HG03039 (cell line): Measurements from ENCODE around the gene TMEM11.
"Not testable (repeated sequence)": the region's sequence is repeated elsewhere in the genome, so short reads cannot be mapped to it uniquely, and the experiment has no call there.

Experiments
- ATAC-seq: cut with Tn5 transposase; IDR thresholded peaks from one replicate; pipeline ENCODE4 v1.9.1; 2021; ENCODE audit warnings: mild to moderate bottlenecking, moderate library complexity; ENCODE audit not compliant: unreplicated experiment

Gene TMEM11

DNA sequence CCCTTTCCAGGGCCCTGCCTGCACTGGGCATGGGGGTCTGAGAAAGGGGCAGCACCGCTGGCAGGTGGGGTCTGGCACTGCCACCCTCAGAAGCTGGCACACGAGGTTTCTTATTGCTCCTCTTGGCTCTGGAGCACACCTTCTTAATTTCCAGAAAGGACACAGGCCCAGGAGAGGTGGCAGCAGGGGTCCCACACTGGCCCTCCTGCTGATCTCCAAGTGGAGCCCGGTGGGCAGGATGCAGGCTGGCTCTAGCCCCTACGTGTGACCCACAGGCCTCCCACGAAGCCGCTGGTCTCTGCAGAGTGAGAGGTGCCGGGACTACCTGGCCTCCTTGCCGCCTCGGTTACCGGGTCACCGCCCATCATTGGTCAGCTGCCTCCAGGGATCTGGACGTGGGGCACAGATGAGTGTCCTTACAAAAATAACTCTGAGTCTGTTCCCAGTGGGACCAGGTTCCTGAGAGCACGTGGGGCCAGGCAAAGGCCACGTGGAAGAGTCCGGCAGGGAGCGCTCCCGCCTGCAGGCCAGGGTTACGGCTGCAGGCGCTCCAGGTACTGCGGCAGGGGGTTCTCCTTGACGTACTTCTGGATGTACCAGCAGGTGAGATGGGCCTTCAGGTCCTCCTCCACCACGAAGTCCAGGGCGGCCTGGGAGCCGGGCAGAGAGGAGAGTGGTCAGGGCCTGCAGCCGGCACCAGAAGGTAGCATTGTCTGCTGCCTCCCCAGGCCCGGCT lies 29.0 kb upstream of the TMEM11 start:
- no peak for ATAC-seq

DNA sequence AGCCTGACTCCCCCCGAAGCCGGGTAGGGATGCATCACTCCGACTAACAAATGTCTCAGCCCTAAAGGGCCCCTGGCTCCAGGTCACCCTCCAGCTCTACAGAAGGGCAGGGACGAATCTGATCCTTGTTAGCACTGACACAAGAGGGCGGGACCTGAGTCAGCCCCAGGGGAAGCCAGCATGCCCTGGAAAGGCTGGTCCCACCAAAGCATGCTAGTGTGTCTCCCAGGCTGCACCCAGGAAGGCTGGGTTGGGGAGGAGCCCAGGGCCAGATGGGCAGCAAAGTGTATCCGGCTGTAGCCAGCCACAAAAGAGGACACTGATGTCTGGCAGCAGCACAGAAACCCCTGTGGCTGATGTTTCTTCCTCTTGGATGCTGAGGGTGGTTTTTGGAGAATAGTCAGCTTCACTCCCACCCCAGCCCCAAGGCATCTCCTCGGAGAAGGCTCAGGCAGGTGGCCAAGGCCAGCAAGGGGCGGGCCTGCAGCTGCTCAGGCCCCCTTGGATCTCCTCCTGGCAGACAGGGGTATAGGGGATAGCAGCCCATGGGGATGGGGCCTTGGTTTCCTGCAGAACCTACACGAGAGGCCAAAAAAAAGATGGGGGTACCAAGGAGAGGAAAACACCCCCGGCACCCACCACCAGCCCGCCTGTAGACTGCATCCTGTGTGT lies 28.2 kb upstream of the TMEM11 start:
- no peak for ATAC-seq

DNA sequence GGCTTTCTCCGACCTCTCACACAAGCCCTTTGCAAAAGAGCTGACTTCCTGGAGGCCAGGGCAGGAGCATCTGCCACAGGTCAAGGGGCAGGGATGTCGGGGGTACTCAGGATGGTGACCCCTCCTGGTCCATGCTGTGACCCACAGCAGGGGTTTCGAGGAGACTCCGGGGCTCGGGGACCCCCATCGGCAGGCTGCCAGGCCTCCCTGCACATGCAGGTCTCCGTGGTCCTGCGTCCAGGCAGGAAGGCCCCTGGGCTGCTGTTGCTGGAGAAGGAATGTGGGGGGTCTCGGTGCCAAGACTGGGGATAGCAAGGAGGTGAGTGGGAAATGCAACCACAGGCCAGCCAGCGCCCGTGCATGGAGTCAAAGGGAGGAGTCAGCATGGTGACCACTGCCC lies 27.6 kb upstream of the TMEM11 start:
- no peak for ATAC-seq

DNA sequence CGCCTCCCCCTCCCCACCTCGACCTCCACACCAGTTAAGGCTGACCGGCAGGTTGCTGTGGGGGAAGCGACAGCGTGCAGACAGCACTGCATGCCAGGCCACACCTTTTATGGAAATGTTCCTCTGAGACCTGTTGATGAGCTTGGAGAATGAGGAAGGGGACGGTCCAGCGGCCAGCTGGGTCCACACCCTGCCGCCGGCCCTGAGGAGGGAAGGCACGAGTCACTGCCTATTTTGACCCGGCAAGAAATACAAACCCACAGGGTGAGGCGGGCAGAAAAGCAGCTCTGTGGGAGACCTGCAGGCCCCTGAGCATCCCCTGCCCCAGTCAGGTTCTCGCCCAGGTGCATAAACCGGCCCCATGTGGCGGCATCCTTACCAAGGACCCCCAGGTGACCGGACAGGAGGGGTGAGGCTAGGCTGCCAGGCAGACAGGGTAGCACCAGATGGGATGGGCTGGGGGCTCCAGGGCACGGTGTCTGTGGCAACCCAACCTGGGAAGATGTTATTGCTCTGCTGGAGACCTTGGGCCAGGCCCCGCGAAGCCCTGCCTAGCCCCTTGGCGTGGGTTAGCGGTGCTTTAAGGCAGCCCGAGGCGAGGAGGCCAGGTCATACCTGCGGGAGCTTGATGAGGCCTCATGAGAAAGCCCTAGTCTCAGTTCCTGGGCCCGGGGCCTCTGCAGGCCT lies 26.6 kb upstream of the TMEM11 start:
- no peak for ATAC-seq

DNA sequence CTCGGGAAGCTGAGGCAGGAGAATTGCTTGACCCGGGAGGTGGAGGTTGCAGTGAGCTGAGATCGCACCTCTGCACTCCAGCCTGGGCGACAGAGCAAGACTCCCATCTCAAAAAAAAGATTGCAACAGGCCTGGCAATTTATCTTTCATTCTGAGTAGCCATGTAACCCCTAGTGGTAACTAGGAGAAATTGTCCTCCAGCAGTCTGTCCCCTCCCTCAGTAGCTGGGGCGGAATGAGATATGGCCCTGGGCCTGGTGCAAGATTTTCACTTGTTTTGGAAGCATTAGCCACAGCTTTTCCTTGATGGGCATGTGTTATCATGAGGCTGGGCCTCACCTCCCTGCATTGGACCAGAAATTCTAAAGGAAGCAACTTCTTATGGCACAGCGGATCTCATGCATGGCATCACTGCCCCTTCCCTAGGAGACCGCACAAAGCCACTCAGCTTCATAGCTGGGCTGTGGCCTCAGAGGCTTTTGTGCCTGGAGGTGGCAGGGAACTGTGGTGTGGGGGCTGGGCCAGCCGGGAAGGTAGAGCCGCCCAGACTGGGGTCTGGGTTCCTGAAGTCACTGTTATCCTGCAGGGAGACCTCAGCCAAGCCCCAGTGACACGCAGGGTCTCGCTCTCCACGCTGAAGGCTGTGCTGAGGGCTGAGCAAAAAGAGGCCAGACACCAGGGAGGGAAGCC lies 25.9 kb upstream of the TMEM11 start:
- no peak for ATAC-seq

DNA sequence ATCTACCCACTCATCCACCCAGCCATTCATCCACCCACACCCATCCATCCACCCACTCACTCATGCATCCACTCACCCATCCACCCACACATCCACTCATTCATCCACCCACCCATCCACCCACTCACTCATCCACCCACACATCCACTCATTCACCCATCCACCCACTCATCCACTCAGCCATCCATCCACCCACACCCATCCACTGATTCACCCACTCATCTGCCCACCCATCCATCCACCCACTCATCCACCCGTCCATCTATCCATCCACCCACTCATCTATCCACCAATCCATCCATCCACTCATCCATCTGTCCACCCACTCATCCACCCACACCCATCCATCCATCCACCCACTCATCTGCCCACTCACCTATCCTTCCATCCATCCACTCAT lies 22.0 kb upstream of the TMEM11 start:
- ATAC-seq: no peak

DNA sequence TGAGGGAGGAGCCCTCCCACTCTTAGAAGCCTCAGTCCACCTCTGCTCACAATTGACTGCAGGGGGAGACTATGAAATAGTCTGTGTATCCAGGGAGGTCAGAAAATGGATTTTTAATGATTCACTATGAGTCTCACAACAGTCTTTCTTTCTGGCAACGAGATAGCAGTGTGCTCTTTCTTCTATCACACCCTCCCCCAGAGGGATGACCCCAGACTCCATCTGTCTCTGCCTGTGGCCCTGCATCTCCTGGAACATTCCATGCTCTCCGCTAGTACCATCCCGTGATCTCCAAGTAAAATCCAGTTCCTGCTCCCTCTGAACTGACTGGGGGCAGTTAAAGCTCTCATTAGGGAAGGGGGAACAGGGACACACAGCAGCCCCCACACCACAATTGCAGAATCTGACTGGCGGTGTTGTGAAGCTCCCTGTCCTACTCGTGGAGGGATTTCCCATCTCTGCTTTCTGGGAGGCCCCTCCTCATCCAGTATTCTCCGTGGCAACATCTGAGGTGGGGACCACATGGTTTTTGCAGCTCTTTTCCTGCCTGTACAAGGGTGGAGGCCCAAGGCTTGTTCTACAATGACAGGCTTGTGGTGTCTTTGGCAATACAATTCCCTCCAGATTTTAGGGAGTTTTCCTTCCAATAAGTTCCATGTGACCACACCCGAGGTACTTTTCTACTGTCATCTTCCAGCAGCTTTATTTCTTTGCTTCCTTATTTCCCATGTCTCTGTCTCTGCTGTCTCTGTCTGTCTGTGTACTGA lies 19.8 kb upstream of the TMEM11 start:
- ATAC-seq: no peak

DNA sequence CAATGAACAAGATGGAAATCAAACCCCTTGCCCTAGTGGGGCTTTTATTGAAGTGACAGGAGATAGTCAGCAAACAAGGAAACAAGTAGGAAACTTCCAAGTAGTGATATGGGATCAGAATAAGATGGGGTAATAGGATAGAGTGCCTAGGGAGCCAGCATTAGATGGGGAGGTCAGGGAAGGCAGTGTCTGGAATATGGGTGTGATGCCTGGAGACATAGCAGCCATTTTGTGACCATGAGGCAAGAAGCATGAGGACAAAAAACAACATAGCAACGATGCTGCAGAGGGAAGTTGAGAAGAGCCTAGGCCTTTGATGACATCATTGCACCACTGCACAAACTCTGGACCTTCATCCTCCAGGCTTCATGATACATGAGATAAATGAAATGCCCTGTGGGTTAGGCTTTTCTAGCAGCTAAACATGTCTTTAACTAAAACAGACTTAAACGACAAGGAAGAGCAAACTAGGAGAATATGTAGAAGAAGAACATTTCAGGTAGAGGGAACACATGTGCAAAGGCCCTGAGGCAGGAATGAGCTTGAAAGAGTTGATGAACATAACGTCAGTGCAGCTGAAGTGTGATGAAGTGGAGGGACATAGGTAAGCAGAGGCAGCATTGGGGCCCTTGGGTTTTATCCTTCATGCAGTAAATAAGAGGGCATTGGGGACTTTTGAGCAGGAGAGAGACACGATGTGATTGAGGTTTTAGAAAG lies 18.2 kb upstream of the TMEM11 start:
- no peak for ATAC-seq

DNA sequence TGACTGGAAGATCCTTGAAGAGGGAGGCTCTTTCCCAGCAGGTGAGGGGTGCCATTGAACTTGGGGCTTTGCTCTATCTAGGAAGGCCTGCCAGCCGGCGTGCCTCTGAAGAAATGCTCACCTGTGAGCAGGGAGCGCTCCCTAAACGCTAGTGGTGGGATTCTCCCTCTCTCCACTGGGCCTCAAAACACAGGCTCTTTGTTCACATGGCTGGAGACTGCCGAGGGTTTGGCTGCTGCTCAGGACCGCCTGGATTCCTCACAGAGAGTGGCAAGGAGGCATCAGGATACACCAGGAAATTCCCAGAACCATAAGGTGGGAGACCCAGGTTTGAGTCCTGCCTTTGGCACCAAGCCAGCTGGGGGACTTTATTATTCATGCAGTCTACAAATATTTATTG lies 17.6 kb upstream of the TMEM11 start:
- ATAC-seq: no peak

DNA sequence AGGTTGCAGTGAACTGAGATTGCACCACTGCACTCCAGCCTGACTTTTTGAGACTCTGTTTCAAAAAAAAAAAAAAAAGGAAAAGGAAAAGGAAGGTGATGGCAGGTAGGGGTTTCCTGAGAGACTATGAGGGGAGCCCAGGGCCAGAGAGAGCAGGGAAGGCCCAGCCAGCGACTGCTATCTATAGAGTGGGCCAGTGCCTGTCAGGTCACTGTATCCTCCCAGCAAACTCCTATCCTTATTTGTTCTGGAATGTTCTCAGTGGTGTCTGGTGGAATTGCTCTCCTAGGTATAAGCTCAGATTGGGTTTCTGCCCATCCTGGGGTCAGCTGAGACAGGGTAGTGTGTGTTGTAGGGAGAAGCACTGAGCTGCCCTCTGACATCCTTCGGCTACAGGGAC lies 14.9 kb upstream of the TMEM11 start:
- ATAC-seq: no peak

DNA sequence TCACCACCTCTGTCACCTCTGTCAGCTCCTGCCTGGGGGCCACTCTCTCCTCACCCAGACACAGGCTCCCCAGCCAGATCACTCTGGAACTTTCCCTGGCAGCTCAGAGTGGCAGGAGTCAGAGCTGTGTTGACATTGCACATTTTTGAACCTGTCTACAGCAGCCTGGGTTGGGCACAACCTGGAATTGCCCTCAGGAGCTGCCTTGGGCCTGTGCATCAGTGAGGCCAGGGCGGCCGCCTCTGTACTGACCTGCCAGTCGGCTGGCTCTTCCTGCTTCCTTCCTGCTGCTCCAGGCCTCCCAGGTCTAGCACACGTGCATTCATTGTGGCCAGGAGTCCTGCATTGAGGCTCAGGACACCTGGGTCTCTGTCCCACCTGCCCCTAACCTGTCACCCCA lies 14.2 kb upstream of the TMEM11 start:
- ATAC-seq: no peak

DNA sequence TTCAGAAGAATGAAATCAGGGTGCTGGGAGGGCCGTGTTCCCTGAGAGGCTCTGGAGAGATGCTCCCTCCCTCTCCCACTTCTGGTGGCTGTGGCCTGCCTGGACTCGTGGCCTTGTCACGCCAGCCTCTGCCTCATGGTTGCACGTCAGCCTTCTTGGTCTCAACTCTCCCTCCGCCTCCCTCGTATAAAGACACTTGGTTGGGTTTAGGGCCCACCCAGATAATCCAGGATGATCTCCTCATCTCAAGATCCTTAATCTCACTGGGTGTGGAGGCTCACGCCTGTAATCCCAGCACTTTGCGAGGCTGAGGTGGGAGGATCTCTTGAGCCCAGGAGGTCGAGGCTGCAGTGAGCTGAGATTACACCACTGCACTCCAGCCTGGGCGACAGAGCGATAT lies 13.3 kb upstream of the TMEM11 start:
- not testable (repeated sequence) for ATAC-seq

DNA sequence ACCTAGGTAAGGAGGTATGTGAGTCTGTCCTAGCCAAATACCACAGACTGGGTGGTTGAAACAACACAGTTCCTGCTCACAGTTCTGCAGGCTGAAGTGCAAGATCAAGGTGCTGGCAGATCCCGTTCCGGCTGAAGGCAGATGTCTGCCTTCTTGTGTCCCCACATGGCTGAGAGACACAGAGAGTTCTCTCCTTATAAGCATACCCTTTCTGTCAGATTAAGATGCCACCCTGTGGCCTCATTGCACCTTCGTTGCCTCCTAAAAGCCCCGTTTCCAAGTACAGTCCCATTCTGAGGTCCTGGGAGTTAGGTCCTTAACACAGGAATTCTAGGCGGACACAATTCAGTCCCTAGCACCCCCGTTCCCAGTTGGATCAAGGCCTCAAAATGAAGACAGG lies 9.1 kb upstream of the TMEM11 start:
- ATAC-seq: no peak

DNA sequence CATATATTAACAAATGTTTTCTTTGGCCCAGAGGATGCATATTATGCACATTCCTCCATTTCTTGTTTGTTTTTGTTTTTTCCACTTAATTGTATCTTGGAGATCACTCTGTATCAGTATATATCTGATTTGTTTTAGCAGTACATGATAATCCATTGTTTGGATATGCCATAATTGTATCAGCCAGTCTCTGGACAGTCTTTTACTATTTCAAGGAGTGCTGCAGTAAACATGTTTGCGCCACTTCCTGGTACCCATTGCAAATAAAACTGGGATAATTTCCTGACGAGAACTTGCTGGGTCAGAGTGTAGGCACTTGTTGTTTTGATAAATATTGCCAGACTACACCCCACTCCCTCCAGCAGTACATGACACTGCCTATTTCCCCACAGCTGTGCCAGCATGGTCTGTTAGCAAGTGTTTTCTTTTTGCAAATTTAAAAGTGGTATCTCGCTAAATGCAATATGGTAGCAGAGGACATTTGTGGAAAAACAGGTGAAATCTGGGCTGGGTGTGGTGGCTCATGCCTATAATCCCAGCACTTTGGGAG lies 4.9 kb upstream of the TMEM11 start:
- no peak for ATAC-seq

DNA sequence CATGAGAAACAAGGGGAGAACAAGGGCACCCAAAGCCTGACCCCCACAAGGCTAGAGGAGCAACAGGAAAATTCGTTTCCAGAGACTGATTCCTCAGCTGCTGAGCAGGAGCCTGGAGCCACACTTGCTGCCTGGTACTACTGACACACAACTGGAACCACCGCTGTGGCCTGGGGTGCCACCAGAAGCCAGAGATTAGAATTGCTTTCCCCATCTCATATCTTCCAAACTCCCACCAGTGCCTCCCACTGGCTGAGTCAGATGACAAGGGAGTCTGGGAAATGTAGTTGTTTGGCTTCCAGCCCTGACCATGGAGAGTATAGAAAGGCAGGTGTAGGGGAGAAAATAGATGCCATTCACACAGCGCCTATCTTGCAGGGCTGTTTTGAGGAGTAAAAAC lies 4.1 kb upstream of the TMEM11 start:
- no peak for ATAC-seq

DNA sequence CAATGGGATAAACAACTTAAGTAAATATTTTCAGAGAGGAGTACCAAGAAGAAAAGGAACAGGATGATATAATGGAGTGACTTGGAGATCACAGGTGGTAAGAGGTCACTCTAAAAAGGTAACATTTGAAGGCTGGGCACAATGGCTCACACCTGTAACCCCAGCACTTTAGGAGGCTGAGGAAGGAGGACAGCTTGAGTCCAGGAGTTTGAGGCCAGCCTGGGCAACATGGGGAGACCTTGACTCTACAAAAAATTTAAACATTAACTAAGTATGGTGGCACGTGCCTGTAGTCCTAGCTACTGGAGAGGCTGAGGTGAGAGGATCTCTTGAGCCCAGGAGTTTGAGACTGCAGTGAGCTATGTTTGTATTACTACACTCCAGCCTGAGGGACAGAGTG lies 3.4 kb upstream of the TMEM11 start:
- no peak for ATAC-seq

DNA sequence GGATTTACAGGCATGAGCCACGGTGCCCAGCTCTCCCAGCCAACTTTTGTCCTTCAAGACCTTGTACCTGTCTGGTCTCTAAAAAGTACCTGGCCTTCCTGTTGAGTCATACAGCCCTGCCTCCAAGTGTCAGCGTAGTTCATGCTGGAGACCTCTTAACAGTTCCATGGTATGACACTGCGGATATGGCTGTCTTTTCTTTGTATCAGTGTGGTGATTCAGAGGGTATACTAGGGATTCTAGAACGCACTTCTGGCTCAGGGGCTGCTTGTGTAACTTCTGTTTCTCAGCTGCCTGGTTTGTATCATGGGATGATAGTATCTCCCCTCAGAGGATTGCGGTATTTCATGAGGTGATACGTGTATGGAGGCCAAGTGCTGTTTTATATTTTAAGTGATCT lies 2.0 kb upstream of the TMEM11 start:
- no peak for ATAC-seq

DNA sequence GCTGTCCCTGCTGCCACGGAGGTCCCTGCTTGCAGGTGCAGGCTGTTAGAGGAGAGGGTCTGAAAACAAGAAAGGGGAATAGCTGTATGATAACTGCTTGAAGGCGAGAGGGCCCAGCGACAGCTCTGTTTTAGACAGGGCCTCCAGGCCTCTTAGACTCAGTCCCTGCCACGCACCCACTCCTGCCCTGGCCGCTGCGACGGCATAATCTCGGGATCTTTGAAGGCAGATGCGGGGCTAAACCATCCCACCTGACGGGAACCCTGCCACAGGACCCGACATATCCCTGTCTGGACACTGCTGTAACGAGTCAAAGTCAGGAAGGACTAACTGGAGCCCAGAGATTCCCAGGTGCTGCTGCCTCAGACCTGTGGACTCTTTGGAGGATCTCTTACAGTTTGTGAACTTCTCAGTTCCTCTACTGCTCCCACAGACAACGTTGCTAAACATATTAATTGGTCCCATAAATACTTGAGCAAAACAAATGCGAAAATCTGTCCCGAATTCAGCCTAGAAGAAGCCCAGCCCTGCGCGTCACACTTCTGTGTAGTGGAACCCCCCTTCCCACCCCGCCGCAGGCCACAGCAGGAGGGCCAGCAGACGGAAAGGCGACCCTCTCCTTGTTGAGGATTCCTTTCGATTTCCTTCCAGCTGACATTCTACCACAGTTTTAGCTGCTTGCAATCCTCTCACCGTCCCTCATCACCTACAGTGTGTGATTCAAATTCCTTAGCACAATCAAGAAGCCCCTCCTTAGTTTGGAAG lies 998 bp upstream of the TMEM11 start:
- ATAC-seq: peak; percentile 14

DNA sequence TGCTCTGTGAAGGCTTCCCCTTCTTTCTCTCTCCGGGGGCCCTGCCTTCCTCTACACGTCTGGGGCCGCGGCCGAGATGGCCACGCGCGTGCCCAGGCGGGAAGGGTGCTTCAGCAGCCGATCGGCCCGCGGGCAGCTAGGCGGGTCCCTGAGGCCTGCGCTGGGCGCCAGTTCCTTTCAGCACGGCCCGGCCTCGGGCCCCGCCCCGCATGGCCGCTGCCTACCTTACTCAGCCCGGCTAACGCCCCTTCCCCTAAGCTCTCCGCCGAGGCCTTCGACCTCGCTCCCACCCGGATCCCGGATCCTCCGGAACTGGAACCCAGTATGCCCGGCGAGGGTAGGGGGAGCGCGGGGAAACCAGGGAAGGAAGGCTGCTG lies 335 bp downstream of the TMEM11 start:
- ATAC-seq: peak; percentile 17
